Activated T-helper 1 cell treated with anti-CD3 and anti-CD28 coated beads, Interleukin-12 subunit alpha, Interleukin-12 subunit beta, Interleukin-2, Interleukin-4 antibody, amounts not matched to agents 30 ng/mL and 10 ng/mL and 1 ng/mL, durations not matched to agents 14 hours and 24 hours and 36 hours (primary cell): ENCODE data around the gene FARS2. TPM values are rescaled to one million over a fixed set of nuclear protein-coding genes. Genes with fewer than 3 reads are reported as not detected.
"Not testable (repeated sequence)": the region's sequence is repeated elsewhere in the genome, so short reads cannot be mapped to it uniquely, and the experiment has no call there.

Experiments
- DNase-seq: peaks from one replicate; pipeline ENCODE4 v3.0.0; 2021; ENCODE audit warnings: low spot score
- H3K27ac Mint-ChIP-seq: one replicate; pipeline ENCODE4 v1.8.0; 2021; ENCODE audit warnings: mild to moderate bottlenecking, mixed read lengths
- H3K27me3 Mint-ChIP-seq: one replicate; pipeline ENCODE4 v1.8.0; 2022; ENCODE audit warnings: mild to moderate bottlenecking, moderate library complexity, mixed read lengths; ENCODE audit not compliant: insufficient read depth
- H3K36me3 Mint-ChIP-seq: one replicate; pipeline ENCODE4 v1.8.0; 2021; ENCODE audit warnings: low read depth, mixed read lengths
- H3K4me1 Mint-ChIP-seq: one replicate; pipeline ENCODE4 v1.8.0; 2021; ENCODE audit warnings: low read depth, mixed read lengths
- H3K4me3 Mint-ChIP-seq: one replicate; pipeline ENCODE4 v1.8.0; 2021; ENCODE audit warnings: mild to moderate bottlenecking, moderate library complexity, mixed read lengths
- H3K9me3 Mint-ChIP-seq: one replicate; pipeline ENCODE4 v1.8.0; 2021; ENCODE audit warnings: mixed read lengths
- intact Hi-C: fragments of 100-400 bp; cut with micrococcal nuclease; formaldehyde crosslinking; loops from one replicate; pipeline ENCODE4 v1.15.1; 2024
- total RNA-seq: library from RNA; stranded (reverse); gene quantifications from 2 replicates; pipeline ENCODE4 v1.2.3, GENCODE V29; 2022

FARS2 gene
- total RNA-seq, 1 donor from 2014 or later, result 23.8 TPM

GRCh38 chr6:5636210-5637030 lies 375.1 kb downstream of the FARS2 start:
- Mint-ChIP-seq H3K9me3 (peaks cover 13% of the 10 kb centered on the region), H3K4me3 (no peak overlapping the region), H3K27ac (no peak overlapping the region), H3K4me1 (peaks cover 5% of the 10 kb centered on the region), H3K27me3 (peaks cover 1% of the 10 kb centered on the region), H3K36me3 (peaks cover 4% of the 10 kb centered on the region)
- intact Hi-C loops, result no loop called here
- no peak for DNase-seq

GRCh38 chr6:5637714-5638113 lies 376.4 kb downstream of the FARS2 start:
- Mint-ChIP-seq H3K4me1 (peaks cover 2% of the 10 kb centered on the region), H3K4me3 (no peak overlapping the region), H3K36me3 (peaks cover 1% of the 10 kb centered on the region), H3K9me3 (peaks cover 21% of the 10 kb centered on the region), H3K27me3 (peaks cover 1% of the 10 kb centered on the region), H3K27ac (no peak overlapping the region)
- no peak for DNase-seq
- intact Hi-C loops, result no loop called here

GRCh38 chr6:5638666-5639065 lies 377.4 kb downstream of the FARS2 start:
- H3K27ac Mint-ChIP-seq, result no peak overlapping the region
- intact Hi-C loops, result no loop called here
- no peak overlapping the region for H3K4me3 Mint-ChIP-seq
- no peak for DNase-seq
- H3K4me1 Mint-ChIP-seq, result no peaks in the 10 kb centered on the region
- peaks cover 1% of the 10 kb centered on the region for H3K36me3 Mint-ChIP-seq
- H3K27me3 Mint-ChIP-seq, result peaks cover 1% of the 10 kb centered on the region
- peaks cover 22% of the 10 kb centered on the region for H3K9me3 Mint-ChIP-seq

- peaks cover 1% of the 10 kb centered on the region for H3K36me3 Mint-ChIP-seq
- intact Hi-C loops, result no loop called here
- H3K9me3 Mint-ChIP-seq, result peaks cover 22% of the 10 kb centered on the region
Observed at GRCh38 chr6:5639193-5639592, 377.9 kb downstream of the FARS2 start.

DNA sequence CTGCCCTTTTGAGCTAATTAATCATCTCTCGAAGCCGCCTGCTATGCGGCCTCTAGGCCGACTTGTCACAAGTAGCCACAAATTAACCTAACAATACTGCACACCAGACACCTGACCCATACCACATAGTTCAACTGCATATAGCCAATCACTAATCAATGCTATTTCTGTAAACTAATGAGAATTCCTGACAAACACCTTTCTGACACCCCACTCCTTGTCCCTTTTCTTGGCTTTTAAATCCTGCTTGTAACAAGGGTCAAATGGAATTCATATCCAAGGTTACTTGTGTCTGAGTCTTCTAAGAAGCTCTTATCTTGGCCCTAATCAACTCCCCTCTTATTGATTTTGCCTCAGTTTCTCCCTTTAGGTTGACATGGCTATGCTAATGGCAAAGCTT lies 379.3 kb downstream of the FARS2 start:
- no peaks in the 10 kb centered on the region for H3K27me3 Mint-ChIP-seq
- no peak overlapping the region for H3K27ac Mint-ChIP-seq
- peaks cover 1% of the 10 kb centered on the region for H3K36me3 Mint-ChIP-seq
- intact Hi-C loops, result no loop called here
- peaks cover 22% of the 10 kb centered on the region for H3K9me3 Mint-ChIP-seq
- no peaks in the 10 kb centered on the region for H3K4me1 Mint-ChIP-seq
- no peak for DNase-seq
- no peak overlapping the region for H3K4me3 Mint-ChIP-seq

More at GRCh38 chr6:5639193-5639592, 377.9 kb downstream of the FARS2 start:
- no peak overlapping the region for H3K4me3 Mint-ChIP-seq
- no peak overlapping the region for H3K27ac Mint-ChIP-seq
- peaks cover 1% of the 10 kb centered on the region for H3K27me3 Mint-ChIP-seq
- H3K4me1 Mint-ChIP-seq, result no peaks in the 10 kb centered on the region
- no peak for DNase-seq

- peaks cover 22% of the 10 kb centered on the region for H3K9me3 Mint-ChIP-seq
- H3K27me3 Mint-ChIP-seq, result no peaks in the 10 kb centered on the region
Observed at GRCh38 chr6:5644523-5645185, 383.3 kb downstream of the FARS2 start.

DNA sequence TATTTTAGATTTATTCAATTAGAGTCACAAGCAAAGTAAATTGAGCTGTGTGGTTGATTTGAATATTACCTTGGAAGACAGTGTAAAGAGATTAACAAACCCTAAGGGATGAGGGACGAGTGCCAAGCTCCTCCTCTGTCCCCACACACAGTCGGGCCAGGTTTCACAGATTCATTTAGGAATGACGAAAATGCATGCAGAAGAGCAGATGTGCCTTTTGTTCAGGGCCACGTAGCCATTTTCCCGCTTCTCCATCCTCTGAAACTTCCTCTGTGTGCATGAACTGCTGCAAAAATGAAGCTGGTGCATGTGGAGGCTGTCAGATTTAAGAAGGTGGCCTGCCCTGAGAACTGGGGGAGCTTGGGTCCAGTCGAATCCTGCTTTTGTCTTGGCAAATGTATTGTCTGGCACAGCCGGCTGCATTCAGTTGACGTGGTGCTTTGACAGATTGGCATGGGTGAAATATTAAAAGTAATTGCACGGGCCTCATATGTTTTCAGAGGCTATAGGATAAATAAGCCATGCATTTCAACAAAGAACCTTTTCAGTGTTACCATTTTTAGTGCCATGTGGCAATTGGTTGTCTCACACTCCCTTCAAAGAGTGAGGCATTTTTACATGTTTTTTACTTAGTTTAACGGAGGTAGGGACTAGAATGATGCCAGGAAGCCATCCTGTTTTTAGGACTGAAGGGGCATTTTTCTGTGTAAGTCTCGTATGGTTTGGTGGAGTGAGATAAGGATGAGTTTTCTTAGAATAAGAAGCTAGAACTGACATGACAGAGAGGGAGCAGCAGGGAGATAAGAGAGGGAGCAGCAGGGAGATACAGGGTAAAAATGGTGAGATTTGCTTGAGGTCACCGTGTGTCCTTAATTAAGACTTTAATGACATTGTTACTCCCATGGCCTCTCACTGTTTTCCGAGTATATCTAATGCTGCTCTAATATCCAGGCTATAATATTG lies 384.3 kb downstream of the FARS2 start:
- Mint-ChIP-seq H3K27ac (no peak overlapping the region), H3K36me3 (peaks cover 1% of the 10 kb centered on the region), H3K4me3 (no peak overlapping the region), H3K9me3 (peaks cover 14% of the 10 kb centered on the region), H3K27me3 (no peaks in the 10 kb centered on the region), H3K4me1 (no peaks in the 10 kb centered on the region)
- intact Hi-C loops, result no loop called here
- DNase-seq, result no peak

More at GRCh38 chr6:5644523-5645185, 383.3 kb downstream of the FARS2 start:
- Mint-ChIP-seq H3K36me3 (peaks cover 1% of the 10 kb centered on the region), H3K4me1 (no peaks in the 10 kb centered on the region), H3K4me3 (no peak overlapping the region), H3K27ac (no peak overlapping the region)
- intact Hi-C loops, result no loop called here
- DNase-seq, result no peak

DNA sequence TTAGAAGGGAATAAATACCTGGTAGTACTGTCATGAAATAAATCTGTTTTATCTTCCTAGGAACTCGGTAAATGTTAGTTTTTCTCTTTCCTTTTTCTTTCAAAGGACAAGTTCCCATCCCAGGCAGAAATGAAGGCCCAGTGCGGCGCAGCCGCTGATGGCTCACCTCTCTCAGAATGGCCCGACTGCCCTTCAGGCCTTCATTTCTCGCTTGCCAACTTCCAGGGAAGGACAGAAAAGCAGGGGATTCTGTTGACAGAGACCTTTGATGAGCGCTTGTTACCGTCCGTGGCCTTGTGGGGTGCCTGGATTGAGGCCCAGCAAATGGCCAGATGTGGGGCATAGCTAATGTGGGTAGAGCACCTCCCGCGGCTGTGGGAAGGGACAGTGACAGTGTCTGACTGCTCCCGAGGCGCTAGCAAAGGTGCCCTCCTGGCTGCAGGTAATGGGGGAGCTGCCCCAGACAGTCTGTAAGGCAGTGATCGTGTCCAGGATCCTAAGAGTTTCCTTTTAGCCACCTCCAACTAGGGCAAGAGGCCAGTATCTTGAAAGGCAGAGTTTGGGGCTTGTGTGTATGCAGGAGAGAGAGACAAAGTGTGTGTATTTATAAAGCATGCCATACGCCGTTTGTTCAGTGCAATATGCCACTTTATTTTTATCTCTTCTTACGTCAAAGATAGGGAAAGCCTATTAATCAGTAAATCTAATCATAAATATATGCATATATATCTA lies 391.3 kb downstream of the FARS2 start:
- H3K27me3 Mint-ChIP-seq, result no peaks in the 10 kb centered on the region
- H3K4me3 Mint-ChIP-seq, result no peak overlapping the region
- H3K27ac Mint-ChIP-seq, result no peak overlapping the region
- H3K9me3 Mint-ChIP-seq, result no peaks in the 10 kb centered on the region
- no peak for DNase-seq
- intact Hi-C loops, result no loop called here
- peaks cover 4% of the 10 kb centered on the region for H3K36me3 Mint-ChIP-seq
- no peaks in the 10 kb centered on the region for H3K4me1 Mint-ChIP-seq

- intact Hi-C loops, result no loop called here
- Mint-ChIP-seq H3K4me3 (no peak overlapping the region), H3K4me1 (no peaks in the 10 kb centered on the region), H3K27me3 (no peaks in the 10 kb centered on the region), H3K9me3 (no peaks in the 10 kb centered on the region), H3K36me3 (peaks cover 4% of the 10 kb centered on the region), H3K27ac (no peak overlapping the region)
- no peak for DNase-seq
Observed at GRCh38 chr6:5653801-5654200, 392.5 kb downstream of the FARS2 start.

GRCh38 chr6:5656226-5656625 lies 394.9 kb downstream of the FARS2 start:
- H3K4me1 Mint-ChIP-seq, result no peaks in the 10 kb centered on the region
- no peak for DNase-seq
- H3K9me3 Mint-ChIP-seq, result no peaks in the 10 kb centered on the region
- H3K27me3 Mint-ChIP-seq, result peaks cover 3% of the 10 kb centered on the region
- H3K4me3 Mint-ChIP-seq, result no peak overlapping the region
- H3K36me3 Mint-ChIP-seq, result peaks cover 4% of the 10 kb centered on the region
- intact Hi-C loops, result no loop called here
- no peak overlapping the region for H3K27ac Mint-ChIP-seq

DNA sequence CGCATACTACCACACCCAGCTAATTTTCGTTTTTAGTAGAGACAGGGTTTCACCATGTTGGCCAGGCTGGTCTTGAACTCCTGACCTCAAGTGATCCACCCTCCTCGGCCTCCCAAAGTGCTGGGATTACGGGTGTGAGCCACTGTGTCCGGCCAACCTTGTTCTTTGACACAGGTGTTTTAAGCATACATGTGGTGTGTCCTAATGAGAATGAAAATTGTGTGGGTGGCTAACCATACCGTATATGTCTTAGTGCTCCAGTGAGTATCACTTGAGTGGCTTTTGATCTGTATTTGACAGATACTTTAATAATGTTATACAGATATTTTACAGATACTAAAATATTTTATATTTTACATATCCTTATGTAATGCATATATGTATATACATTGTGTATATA lies 395.4 kb downstream of the FARS2 start:
- H3K27ac Mint-ChIP-seq, H3K4me3 Mint-ChIP-seq, H3K9me3 Mint-ChIP-seq, H3K36me3 Mint-ChIP-seq, H3K27me3 Mint-ChIP-seq, intact Hi-C loops, H3K4me1 Mint-ChIP-seq, DNase-seq: not testable (repeated sequence)

DNA sequence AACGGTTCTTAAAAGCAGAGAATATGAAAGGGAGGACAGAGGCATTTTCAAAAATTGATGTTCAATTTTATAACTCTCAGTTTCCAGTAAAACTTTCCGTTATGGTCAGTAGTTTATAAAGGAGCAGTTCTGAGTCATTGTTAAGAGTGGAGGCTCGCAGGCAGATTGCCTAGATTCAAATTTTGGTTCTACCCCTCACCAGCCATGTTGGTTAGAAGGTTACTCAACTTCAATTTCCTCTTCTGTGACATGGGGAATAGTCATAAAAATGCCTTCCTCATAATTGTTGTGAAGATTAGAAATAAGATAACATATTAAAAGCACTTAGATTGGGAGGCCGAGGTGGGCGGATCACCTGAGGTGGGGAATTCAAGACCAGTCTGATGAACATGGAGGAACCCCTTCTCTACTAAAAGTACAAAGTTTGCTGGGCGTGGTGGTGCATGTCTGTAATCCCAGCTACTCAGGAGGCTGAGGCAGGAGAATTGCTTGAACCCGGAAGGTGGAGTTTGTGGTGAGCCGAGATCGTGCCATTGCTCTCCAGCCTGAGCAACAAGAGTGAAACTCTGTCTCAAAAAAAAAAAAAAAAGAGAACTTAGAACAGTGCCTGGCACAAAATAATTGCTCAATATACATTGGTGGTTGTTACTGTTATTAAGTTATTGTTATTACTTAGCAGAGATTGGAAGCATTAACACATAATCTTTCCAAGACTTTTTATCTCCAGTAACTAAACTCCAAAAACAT lies 396.5 kb downstream of the FARS2 start:
- H3K27ac Mint-ChIP-seq, result no peak overlapping the region
- intact Hi-C loops, result no loop called here
- H3K27me3 Mint-ChIP-seq, result peaks cover 3% of the 10 kb centered on the region
- no peak overlapping the region for H3K4me3 Mint-ChIP-seq
- no peak for DNase-seq
- no peaks in the 10 kb centered on the region for H3K9me3 Mint-ChIP-seq
- peaks cover 4% of the 10 kb centered on the region for H3K36me3 Mint-ChIP-seq
- H3K4me1 Mint-ChIP-seq, result no peaks in the 10 kb centered on the region
